ENCODE results near the gene AHNAK2. TPM values are rescaled to one million over a fixed set of nuclear protein-coding genes. Genes with fewer than 3 reads are reported as not detected.
"Not testable (repeated sequence)": the region's sequence is repeated elsewhere in the genome, so short reads cannot be mapped to it uniquely, and the experiment has no call there.

AHNAK2 gene
- total RNA-seq, 1 donor from 2014 or later = 15.7 TPM

DNA sequence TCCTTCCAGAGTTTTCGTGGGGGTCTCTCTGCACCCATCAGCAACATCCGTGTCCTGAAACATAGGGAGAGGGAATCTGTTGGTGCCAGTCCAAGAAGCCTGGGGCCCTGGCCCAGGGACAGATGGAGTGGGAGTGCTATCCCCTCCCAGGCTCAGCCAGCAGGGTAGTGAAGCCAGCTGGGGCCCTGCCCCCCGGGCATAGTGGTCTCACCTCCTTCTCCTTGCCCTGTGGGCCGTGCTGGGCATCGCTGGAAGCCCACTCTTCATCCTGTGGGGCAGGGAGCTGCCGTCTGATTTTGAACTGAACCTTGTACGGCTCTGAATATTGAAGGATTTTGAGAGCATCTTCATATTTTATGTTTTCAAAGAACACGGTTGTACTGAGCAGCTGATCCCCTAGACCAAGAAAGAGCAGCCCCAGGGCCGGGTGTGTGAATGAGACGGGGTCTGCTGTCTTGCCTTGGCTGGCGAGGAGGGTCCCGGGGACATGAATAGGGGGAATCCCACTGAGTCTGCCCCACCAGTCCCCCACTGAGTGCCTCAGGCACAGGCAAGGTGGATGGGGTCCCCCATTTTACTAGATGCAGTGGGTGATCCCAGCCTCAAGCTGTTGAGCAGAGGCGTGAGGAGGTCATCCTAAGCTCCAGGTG is 23.3 kb downstream of the AHNAK2 start:
- DNase-seq (ENCODE audit: low spot score) = no peak

DNA sequence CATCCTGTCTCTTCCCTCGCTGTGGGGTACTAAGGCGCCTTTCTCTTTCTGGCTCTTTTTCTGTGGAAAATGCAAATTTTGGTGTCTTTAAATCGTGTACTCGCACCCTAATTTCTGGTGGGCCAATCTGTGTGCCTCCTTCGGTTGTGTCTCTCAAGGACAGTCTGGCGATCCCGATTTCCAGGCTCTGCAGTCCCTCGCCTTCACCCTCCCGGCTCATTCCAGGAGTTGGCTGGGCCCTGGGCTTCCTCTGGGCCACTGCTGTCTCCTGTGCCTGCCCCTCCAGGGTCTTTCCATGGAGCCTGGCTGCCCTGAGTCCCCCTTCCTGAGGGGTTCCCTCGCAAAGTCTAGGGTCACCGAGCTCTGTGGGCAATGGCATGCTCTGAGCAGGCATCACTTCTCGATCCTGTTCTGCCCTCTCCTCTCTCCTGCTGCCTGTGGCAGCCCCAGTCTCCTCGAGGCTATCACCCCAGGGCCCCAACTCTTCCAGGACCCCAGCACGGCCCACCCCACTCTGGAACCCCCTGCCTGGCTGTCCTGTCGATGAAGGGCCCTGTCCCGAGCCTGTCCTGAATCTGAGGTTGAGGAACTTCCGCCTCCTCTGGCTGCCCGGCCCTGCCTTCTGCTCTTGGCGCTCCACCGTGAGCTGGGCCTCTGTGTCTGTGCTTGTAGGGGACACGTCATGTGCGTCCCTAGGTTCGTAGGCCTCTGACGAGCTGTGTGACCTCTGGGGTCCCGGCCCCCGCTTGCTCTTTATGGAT is 24.1 kb downstream of the AHNAK2 start:
- DNase-seq (ENCODE audit: low spot score) = no peak

DNA sequence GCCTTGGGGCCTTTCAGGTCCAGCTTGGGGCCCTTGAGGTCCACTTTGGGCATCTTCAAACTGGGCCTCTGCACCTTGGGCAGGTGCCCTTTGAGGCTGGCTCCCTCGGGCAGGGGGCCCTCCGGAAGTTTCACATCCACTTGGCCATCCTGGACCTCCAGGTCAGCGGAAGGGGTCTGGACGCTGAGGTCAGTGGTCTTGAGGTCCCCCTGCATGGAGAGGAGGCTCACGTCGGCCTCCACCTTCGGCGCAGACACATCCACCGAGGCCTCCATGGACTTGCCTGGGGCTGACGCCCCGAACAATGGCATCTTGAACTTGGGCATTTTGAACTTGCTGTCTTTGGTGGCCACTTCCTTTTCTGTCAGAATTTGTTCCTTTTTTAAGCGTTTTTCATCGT is 25.1 kb downstream of the AHNAK2 start:
- no peak for DNase-seq (ENCODE audit: low spot score)

DNA sequence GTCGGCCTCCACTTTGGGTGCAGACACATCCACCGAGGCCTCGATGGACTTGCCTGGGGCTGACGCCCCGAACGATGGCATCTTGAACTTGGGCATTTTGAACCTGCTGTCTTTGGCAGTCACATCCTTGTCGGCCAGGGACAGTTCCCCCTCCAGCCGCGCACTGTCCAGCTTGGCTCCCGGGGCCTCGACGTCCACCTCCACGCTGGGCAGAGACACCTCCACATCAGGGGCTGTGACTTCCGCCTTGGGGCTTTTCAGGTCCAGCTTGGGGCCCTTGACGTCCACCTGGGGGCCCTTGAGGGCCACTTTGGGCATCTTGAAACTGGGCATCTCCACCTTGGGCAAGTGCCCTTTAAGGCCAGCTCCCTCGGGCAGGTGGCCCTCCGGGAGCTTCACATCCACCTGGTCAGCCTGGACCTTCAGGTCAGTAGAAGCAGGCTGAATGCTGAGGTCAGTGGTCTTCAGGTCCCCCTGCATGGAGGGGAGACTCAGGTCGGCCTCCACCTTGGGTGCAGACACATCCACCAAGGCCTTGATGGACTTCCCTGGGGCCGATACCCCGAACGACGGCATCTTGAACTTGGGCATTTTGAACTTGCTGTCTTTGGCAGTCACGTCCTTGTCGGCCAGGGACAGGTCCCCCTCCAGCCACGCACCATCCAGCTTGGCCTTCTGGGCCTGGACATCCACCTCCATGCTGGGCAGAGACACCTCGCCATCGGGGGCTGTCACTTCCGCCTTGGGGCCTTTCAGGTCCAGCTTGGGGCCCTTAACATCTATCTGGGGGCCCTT is 26.1 kb downstream of the AHNAK2 start:
- not testable (repeated sequence) for DNase-seq (ENCODE audit: low spot score)

DNA sequence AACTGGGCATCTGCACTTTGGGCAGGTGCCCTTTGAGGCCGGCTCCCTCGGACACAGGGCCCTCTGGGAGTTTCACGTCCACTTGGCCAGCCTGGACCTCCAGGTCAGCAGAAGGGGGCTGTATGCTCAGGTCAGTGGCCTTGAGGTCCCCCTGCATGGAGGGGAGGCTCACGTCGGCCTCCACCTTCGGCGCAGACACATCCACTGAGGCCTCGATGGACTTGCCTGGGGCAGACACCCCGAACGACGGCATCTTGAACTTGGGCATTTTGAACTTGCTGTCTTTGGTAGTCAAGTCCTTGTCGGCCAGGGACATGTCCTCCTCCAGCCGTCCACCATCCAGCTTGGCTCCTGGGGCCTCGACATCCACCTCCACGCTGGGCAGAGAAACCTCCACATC is 27.5 kb downstream of the AHNAK2 start:
- not testable (repeated sequence) for DNase-seq (ENCODE audit: low spot score)

DNA sequence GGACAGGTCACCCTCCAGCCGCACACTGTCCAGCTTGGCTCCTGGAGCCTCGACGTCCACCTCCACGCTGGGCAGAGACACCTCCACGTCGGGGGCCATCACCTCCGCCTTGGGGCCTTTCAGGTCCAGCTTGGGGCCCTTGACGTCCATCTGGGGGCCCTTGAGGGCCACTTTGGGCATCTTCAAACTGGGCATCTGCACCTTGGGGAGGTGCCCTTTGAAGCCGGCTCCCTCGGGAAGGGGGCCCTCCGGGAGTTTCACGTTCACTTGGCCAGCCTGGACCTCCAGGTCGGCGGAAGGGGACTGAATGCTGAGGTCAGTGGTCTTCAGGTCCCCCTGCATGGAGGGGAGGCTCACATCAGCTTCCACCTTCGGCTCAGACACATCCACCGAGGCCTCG is 28.2 kb downstream of the AHNAK2 start:
- DNase-seq (ENCODE audit: low spot score) = no peak

DNA sequence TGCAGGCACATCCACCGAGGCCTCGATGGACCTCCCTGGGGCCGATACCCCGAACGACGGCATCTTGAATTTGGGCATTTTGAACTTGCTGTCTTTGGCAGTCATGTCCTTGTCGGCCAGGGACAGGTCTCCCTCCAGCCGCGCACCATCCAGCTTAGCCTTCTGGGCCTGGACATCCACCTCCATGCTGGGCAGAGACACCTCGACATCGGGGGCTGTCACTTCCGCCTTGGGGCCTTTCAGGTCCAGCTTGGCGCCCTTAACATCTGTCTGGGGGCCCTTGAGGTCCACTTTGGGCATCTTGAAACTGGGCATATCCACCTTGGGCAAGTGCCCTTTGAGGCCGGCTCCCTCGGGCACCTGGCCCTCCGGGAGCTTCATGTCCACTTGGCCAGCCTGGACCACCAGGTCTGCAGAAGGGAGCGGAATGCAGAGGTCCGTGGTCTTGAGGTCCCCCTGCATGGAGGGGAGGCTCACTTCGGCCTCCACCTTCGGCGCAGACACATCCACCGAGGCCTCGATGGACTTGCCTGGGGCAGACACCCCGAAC is 28.7 kb downstream of the AHNAK2 start:
- not testable (repeated sequence) for DNase-seq (ENCODE audit: low spot score)

DNA sequence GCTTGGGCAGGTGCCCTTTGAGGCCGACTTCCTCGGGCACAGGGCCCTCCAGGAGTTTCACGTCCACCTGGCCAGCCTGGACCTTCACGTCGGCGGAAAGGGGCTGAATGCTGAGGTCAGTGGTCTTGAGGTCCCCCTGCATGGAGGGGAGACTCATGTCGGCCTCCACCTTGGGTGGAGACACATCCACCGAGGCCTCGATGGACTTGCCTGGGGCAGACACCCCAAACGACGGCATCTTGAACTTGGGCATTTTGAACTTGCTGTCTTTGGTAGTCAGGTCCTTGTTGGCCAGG is 29.5 kb downstream of the AHNAK2 start:
- DNase-seq (ENCODE audit: low spot score) = no peak

DNA sequence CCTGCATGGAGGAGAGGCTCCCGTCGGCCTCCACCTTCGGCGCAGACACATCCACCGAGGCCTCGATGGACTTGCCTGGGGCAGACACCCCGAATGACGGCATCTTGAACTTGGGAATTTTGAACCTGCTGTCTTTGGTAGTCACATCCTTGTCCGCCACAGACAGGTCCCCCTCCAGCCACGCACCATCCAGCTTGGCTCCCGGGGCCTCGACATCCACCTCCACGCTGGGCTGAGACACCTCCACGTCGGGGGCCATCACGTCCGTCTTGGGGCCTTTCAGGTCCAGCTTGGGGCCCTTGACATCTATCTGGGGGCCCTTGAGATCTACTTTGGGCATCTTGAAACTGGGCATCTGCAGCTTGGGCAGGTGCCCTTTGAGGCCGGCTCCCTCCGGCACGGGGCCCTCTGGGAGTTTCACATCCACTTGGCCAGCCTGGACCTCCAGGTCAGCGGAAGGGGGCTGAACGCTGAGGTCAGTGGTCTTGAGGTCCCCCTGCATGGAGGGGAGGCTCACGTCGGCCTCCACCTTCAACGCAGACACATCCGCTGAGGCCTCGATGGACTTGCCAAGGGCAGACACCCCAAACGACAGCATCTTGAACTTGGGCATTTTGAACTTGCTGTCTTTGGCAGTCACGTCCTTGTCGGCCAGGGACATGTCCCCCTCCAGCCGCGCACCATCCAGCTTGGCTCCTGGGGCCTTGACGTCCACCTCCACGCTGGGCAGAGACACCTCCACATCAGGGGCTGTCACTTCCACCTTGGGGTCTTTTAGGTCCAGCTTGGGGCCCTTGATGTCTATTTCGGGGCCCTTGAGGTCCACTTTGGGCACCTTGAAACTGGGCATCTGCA is 30.1 kb downstream of the AHNAK2 start:
- not testable (repeated sequence) for DNase-seq (ENCODE audit: low spot score)

DNA sequence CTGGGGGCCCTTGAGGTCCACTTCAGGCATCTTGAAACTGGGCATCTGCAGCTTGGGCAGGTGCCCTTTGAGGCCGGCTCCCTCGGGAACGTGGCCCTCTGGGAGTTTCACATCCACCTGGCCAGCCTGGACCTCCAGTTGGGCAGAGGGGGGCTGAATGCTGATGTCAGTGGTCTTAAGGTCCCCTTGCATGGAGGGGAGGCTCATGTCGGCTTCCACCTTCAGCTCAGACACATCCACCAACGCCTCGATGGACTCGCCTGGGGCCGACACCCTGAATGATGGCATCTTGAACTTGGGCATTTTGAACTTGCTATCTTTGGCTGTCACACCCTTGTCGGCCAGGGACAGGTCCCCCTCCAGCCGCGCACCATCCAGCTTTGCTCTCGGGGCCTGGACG is 31.0 kb downstream of the AHNAK2 start:
- DNase-seq (ENCODE audit: low spot score) = not testable (repeated sequence)

DNA sequence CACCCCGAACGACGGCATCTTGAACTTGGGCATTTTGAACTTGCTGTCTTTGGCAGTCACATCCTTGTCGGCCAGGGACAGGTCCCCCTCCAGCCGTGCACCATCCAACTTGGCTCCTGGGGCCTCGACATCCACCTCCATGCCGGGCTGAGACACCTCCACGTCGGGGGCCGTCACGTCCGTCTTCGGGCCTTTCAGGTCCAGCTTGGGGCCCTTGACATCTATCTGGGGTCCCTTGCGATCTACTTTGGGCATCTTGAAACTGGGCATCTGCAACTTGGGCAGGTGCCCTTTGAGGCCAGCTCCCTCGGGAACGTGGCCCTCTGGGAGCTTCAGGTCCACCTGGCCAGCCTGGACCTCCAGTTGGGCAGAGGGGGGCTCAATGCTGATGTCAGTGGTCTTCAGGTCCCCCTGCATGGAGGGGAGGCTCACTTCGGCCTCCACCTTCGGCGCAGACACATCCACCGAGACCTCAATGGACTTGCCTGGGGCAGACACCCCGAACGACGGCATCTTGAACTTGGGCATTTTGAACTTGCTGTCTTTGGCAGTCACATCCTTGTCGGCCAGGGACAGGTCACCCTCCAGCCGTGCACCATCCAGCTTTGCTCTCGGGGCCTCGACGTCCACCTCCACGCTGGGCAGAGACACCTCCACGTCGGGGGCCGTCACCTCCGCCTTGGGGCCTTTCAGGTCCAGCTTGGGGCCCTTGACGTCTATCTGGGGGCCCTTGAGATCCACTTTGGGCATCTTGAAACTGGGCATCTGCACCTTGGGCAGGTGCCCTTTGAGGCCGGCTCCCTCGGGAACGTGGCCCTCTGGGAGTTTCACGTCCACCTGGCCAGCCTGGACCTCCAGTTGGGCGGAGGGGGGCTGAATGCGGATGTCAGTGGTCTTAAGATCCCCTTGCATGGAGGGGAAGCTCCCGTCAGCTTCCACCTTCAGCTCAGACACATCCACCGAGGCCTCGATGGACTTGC is 31.9 kb downstream of the AHNAK2 start:
- not testable (repeated sequence) for DNase-seq (ENCODE audit: low spot score)

DNA sequence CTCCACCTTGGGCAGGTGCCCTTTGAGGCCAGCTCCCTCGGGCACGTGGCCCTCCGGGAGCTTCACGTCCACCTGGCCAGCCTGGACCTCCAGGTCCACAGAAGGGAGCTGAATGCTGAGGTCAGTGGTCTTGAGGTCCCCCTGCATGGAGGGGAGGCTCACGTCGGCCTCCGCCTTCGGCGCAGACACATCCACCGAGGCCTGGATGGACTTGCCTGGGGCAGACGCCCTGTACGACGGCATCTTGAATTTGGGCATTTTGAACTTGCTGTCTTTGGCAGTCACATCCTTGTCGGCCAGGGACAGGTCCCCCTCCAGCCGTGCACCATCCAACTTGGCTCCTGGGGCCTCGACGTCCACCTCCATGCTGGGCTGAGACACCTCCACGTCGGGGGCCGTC is 32.9 kb downstream of the AHNAK2 start:
- DNase-seq (ENCODE audit: low spot score) = not testable (repeated sequence)

DNA sequence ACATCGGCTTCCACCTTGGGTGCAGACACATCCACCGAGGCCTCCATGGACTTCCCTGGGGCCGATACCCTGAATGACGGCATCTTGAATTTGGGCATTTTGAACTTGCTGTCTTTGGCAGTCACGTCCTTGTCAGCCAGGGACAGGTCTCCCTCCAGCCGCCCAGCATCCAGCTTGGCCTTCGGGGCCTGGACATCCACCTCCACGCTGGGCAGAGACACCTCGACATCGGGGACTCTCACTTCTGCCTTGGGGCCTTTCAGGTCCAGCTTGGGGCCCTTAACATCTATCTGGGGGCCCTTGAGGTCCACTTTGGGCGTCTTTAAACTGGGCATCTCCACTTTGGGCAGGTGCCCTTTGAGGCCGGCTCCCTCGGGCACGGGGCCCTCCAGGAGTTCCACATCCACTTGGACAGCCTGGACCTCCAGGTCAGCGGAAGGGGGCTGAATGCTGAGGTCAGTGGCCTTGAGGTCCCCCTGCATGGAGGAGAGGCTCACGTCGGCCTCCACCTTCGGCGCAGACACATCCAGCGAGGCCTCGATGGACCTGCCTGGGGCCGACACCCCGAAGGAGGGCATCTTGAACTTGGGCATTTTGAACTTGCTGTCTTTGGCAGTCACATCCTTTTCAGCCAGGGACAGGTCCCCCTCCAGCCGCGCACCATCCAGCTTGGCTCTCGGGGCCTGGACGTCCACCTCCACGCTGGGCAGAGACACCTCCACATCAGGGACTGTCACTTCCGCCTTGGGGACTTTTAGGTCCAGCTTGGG is 33.6 kb downstream of the AHNAK2 start:
- DNase-seq (ENCODE audit: low spot score) = not testable (repeated sequence)

DNA sequence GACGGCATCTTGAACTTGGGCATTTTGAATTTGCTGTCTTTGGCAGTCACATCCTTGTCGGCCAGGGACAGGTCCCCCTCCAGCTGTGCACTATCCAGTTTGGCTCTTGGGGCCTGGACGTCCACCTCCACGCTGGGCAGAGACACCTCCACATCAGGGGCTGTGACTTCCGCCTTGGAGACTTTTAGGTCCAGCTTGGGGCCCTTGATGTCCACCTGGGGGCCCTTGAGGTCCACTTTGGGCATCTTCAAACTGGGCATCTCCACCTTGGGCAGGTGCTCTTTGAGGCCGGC is 34.2 kb downstream of the AHNAK2 start:
- DNase-seq (ENCODE audit: low spot score) = not testable (repeated sequence)

DNA sequence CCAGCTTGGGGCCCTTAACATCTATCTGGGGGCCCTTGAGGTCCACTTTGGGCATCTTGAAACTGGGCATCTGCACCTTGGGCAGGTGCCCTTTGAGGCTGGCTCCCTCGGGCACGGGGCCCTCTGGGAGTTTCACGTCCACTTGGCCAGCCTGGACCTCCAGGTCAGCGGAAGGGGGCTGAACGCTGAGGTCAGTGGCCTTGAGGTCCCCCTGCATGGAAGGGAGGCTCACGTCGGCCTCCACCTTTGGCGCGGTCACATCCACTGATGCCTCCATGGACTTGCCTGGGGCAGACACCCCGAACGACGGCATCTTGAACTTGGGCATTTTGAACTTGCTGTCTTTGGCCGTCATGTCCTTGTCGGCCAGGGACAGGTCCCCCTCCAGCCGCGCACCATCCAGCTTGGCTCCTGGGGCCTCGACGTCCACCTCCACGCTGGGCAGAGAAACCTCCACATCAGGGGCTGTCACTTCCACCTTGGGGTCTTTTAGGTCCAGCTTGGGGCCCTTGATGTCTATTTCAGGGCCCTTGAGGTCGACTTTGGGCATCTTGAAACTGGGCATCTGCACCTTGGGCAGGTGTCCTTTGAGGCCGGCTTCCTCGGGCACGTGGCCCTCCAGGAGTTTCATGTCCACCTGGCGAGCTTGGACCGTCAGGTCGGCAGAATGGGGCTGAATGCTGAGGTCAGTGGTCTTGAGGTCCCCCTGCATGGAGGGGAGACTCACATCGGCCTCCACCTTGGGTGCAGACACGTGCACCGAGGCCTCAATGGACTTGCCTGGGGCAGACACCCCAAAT is 34.8 kb downstream of the AHNAK2 start:
- DNase-seq (ENCODE audit: low spot score) = not testable (repeated sequence)

DNA sequence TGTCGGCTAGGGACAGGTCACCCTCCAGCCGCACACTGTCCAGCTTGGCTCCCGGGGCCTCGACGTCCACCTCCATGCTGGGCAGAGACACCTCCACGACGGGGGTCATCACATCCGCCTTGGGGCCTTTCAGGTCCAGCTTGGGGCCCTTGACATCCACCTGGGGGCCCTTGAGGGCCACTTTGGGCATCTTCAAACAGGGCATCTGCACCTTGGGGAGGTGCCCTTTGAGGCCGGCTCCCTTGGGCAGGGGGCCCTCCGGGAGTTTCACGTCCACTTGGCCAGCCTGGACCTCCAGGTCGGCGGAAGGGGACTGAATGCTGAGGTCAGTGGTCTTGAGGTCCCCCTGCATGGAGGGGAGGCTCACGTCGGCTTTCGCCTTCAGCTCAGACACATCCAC is 35.6 kb downstream of the AHNAK2 start:
- no peak for DNase-seq (ENCODE audit: low spot score)

DNA sequence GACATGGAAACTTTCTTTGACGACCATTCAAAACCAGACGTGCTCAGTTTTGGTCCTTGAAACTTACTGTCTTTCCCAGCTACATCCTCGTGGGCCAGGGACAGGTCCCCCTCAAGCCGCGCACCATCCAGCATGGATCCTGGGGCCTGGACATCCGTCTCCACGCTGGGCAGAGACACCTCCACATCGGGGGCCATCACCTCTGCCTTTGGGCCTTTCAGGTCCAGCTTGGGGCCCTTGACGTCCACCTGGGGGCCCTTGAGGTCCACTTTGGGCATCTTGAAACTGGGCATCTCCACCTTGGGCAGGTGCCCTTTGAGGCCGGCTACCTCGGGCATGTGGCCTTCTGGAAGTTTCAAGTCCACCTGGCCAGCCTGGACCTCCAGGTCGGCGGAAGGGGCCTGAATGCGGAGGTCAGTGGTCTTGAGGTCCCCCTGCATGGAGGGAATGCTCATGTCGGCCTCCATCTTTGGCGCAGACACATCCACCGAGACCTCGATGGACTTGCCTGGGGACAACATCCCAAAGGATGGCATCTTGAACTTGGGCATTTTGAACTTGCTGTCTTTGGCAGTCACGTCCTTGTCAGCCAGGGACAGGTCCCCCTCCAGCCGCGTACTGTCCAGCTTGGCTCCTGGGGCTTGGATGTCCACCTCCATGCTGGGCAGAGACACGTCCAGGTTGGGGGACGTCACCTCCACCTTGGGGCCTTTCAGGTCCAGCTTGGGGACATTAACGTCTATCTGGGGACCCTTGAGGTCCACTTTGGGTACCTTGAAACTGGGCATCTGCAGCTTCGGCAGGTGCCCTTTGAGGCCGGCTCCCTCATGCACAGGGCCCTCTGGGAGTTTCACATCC is 36.4 kb downstream of the AHNAK2 start:
- DNase-seq (ENCODE audit: low spot score) = no peak
